ENCODE measurements around the gene WASF2. TPM values are rescaled to one million over a fixed set of nuclear protein-coding genes. Genes with fewer than 3 reads are reported as not detected.
"Not testable (repeated sequence)": the region's sequence is repeated elsewhere in the genome, so short reads cannot be mapped to it uniquely, and the experiment has no call there.

The WASF2 gene
- total RNA-seq, 4 donors from 2014 or later: 53.8 to 76.6 (median 70.3) TPM

DNA sequence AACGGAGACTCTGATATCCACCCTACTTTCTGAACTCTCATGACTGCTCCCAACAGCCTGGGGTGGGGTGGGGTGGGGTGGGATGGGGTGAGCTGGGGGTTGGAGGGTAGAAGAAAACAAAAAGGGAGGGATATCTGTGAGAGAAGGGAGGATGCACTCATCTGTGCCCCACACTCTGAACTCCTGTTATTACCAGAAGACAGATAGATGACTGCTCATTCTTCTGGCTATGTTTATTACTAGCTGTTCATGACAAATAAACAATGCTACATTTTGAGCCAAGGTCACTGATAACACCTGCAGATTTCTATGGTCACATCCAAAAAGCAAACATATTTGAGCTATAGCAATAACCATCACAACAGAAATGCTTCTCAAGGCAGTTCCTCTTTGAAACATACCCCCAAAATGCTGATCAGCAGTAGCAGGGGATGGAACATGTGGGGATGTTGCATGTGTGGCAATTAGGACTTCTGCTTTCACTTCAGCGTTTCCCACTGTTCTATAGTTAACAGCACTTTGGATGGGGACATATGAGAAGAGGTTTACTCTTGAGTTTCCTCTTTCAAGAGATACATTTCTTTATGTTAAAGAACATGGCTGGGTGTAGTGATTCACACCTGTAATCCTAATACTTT, 54.3 kb downstream of the WASF2 start:
- intact Hi-C loops (cut with DNase I; ENCODE audit: low total_unique reads): loop anchor here (10.0 kb wide), 1 partner anchor 49 kb away; no protein-coding TSS in a partner anchor
- no peak for TF ChIP-seq CTCF (IDR thresholded peaks at IDR 0.05)
- no peak for TF ChIP-seq POLR2A (IDR thresholded peaks at IDR 0.05)
- 38 to 49% methylated on average over 2 of the region's 2 CpGs for WGBS, 2 donors
- no peak for DNase-seq (ENCODE audit: low spot score in 2 of 2)
- H3K4me3 ChIP-seq (ENCODE audit: low read depth, poor library complexity, severe bottlenecking): no peak overlapping the region

GRCh38 chr1:27433706-27434105, 56.3 kb downstream of the WASF2 start:
- no peak for TF ChIP-seq CTCF (IDR thresholded peaks at IDR 0.05)
- TF ChIP-seq POLR2A (IDR thresholded peaks at IDR 0.05): no peak
- DNase-seq (ENCODE audit: low spot score in 2 of 2): no peak
- intact Hi-C loops (cut with DNase I; ENCODE audit: low total_unique reads): loop anchor here (10.0 kb wide), 1 partner anchor 51 kb away; no protein-coding TSS in a partner anchor
- no peak overlapping the region for H3K4me3 ChIP-seq (ENCODE audit: low read depth, poor library complexity, severe bottlenecking)
- WGBS, 2 donors: 90 to 96% methylated on average over 3 of the region's 3 CpGs

GRCh38 chr1:27432725-27433124, 57.2 kb downstream of the WASF2 start:
- intact Hi-C loops (cut with DNase I; ENCODE audit: low total_unique reads): loop anchor here (10.0 kb wide), 1 partner anchor 52 kb away; no protein-coding TSS in a partner anchor
- not testable (repeated sequence) for H3K4me3 ChIP-seq (ENCODE audit: low read depth, poor library complexity, severe bottlenecking); DNase-seq (ENCODE audit: low spot score in 2 of 2)
- 90 to 97% methylated on average over 1 of the region's 1 CpG for WGBS, 2 donors

DNA sequence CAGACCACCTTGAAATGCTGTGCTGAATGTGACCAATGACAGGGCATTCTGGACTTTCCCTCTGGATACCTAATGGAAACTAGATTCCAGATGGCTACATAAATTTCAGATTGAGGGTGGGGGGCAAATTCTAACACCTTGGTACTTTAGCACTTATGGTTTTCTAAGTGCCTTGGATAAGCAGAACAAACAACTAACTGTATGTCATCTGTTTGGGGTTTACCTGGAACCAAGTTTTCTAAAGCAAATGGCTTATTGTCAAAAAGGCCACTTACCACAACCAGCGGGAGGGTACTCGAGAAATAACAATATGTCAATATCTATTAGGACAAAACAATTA, 58.4 kb downstream of the WASF2 start:
- intact Hi-C loops (cut with DNase I; ENCODE audit: low total_unique reads): loop anchor here (10.0 kb wide), 1 partner anchor 53 kb away; no protein-coding TSS in a partner anchor

DNA sequence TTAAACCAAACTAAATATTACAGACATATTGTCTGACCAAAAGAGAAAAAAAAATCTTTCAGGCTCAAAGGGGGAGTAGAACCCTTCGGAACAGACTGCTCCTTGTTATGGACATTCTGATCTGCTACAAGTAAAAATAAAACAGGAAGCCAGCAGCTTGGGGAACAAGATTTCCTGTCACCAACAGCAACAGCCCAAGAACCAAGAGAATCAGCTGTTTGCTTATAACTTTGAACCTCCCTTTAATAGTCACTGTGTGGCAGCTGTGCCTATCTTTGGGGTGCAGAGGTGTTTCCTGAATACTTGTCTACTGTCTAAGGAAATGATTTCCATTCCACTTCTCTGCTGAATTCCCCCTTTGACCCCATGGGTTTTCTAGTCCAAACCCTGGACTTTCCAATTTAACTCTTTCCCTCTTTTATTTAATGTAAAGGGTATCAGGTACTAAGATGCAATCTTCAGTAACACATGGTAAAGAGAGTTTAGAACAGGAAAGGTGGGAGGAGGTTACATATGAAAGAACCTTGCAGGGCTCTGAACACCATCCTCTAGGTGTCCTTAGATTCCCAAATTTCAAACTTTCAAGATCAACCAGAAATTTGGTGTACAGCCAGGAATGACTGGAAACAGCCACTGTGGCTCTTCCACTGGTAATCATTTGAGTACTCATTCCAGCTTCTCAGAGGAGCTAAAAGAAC, 58.9 kb downstream of the WASF2 start:
- TF ChIP-seq CTCF (IDR thresholded peaks at IDR 0.05) (no peak), POLR2A (IDR thresholded peaks at IDR 0.05) (no peak)
- H3K4me3 ChIP-seq (ENCODE audit: low read depth, poor library complexity, severe bottlenecking): no peak overlapping the region
- intact Hi-C loops (cut with DNase I; ENCODE audit: low total_unique reads): loop anchor here (10.0 kb wide), 1 partner anchor 54 kb away; no protein-coding TSS in a partner anchor
- no peak for DNase-seq (ENCODE audit: low spot score in 2 of 2)
- 20 to 27% methylated on average over 1 of the region's 1 CpG for WGBS, 2 donors

More for the DNA sequence above, 58.4 kb downstream of the WASF2 start:
- 90 to 96% methylated on average over 2 of the region's 2 CpGs for WGBS, 2 donors
- no peak for DNase-seq (ENCODE audit: low spot score in 2 of 2)
- TF ChIP-seq POLR2A (IDR thresholded peaks at IDR 0.05) (no peak), CTCF (IDR thresholded peaks at IDR 0.05) (no peak)
- no peak overlapping the region for H3K4me3 ChIP-seq (ENCODE audit: low read depth, poor library complexity, severe bottlenecking)

DNA sequence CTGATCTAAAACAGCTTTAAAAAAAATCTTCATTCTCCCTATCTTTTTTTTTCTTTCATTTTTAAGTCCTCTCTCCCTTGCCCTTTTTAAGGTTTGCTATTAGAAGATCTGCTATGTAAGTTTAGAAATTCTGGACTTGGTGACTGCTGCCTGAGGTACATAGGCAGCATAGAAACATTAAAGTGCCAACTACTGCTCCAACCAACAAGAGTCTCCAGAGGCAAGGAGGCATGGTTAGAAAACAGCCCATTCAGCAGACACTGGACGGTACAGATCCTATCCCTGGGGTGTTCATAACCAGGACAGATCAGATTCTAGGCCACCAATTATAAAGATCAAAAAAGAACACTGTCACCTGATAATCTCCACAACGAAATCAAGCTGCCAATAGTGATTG, 60.9 kb downstream of the WASF2 start:
- H3K4me3 ChIP-seq (ENCODE audit: low read depth, poor library complexity, severe bottlenecking): no peak overlapping the region
- TF ChIP-seq CTCF (IDR thresholded peaks at IDR 0.05) (no peak), POLR2A (IDR thresholded peaks at IDR 0.05) (no peak)
- 11 to 13% methylated on average over 2 of the region's 2 CpGs for WGBS, 2 donors
- DNase-seq (ENCODE audit: low spot score in 2 of 2): no peak
- intact Hi-C loops (cut with DNase I; ENCODE audit: low total_unique reads): no loop called here
